GM12872 (cell line): Measurements from ENCODE around the gene KHK.
A peak's percentile ranks its signal among the peaks of the same experiment; 100 is the strongest.

Experiments
- TF ChIP-seq, protein P1 (sequence below): IDR thresholded peaks from 3 replicates; pipeline ENCODE4 v1.5.1; 2011; ENCODE audit warnings: low read depth, mild to moderate bottlenecking, low read length, moderate library complexity; ENCODE audit not compliant: insufficient read depth

Gene KHK

DNA sequence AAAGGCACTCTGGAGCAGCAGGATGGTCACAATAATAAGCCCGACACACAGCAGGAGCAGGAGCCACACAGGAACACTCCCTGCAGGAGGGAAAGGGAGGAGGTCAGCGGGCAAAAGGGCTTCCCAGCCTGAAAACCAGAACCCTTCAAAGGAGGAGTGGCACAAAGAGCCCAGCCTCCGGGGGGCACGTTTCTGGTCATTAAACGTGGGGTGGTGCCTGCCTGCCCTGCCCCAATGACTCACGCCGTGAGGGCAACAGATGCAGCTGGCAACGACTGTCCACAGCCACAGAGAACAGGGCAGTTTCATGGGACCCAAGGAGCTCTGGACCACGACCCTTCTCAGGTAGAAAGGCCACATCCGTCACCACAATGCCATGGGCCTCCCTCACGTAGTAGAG is 44.9 kb downstream of the KHK start:
- TF ChIP-seq, protein P1, sequence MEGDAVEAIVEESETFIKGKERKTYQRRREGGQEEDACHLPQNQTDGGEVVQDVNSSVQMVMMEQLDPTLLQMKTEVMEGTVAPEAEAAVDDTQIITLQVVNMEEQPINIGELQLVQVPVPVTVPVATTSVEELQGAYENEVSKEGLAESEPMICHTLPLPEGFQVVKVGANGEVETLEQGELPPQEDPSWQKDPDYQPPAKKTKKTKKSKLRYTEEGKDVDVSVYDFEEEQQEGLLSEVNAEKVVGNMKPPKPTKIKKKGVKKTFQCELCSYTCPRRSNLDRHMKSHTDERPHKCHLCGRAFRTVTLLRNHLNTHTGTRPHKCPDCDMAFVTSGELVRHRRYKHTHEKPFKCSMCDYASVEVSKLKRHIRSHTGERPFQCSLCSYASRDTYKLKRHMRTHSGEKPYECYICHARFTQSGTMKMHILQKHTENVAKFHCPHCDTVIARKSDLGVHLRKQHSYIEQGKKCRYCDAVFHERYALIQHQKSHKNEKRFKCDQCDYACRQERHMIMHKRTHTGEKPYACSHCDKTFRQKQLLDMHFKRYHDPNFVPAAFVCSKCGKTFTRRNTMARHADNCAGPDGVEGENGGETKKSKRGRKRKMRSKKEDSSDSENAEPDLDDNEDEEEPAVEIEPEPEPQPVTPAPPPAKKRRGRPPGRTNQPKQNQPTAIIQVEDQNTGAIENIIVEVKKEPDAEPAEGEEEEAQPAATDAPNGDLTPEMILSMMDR: no peak

DNA sequence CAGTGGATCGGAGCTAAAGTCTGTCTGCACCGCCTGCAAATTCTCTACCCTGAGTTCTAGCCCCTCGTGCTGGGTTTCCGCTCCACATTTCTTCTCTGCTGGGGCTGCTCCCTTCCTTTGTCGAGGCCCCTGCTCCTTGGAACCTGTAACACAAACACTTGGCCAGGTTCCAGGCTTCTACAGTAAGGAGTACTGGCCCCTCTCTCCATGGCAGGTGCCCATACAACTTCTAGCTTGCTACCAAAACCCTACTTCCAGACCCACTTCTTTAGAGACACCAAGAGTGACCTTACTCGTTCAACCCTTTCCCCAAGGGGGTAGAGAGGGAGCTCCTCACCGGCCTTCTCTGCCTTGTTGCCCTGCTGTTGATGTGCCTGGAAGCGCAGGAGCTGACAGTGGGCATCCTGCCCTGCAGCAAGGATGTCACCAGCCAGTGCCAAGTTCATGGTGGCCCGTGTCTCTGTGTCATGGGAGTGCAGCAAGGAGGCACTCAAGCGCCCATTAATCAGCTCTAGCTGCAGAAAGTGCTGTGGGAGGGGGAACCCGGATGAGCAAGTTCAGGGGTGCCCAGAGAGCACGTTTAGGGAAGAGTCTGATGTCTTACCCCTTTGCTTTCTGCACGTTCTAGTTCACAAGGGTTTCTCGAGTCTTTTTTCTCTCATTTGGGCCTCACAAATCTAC is 46.8 kb downstream of the KHK start:
- TF ChIP-seq, protein P1: no peak

DNA sequence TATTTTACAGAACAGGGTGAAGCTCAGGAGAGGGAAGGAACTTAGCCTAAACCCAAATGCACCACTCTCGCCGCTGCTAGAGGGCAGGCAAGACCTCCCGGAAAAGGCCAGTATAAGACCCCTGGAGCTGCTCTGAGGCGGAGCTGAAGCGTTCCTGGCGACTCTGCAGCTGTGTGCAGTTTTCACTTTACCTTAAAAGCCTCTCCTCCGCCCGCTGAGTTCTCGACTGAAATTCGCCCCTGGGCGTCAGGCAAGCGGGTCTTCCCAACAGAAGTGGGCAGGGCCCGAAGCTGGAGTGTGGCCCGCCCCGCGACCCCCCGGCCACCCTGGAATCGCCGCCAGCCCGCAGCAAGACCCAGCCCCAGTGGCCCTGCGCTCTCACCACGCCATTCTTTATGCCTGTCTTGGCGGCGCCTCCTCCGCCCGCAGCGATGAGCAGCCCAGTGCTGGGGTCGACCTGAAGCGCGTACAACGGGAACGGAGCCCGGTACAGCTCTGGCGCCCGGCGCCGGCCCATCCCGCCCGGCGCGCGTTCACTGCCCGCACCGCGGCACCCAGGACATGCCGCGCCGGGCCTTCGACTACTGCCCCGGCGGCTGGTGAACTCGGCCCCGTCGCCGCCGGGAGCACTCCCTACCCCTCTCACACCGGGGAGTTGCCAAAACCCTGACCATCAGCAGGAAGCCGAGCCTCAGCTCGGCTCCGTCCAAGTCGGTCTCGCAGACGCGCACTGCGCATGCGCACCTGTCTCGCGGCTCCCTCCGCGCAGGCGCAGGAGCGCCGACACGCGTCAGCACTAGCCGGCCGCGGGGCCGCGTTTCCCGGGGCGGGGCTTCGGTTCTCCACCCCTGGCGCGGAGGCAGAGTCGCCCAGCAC is 47.6 kb downstream of the KHK start, which contains the start of gene PREB:
PREB (minus strand) TSS at position 732 of the 876 bp plus-strand sequence; CDS start at position 517, 215 bp downstream.
- TF ChIP-seq, protein P1: peak; percentile 49; the same call in 2 of the 3 replicates

GRCh38 chr2:27134781-27135477 is 48.4 kb downstream of the KHK start:
- TF ChIP-seq, protein P1: no peak

DNA sequence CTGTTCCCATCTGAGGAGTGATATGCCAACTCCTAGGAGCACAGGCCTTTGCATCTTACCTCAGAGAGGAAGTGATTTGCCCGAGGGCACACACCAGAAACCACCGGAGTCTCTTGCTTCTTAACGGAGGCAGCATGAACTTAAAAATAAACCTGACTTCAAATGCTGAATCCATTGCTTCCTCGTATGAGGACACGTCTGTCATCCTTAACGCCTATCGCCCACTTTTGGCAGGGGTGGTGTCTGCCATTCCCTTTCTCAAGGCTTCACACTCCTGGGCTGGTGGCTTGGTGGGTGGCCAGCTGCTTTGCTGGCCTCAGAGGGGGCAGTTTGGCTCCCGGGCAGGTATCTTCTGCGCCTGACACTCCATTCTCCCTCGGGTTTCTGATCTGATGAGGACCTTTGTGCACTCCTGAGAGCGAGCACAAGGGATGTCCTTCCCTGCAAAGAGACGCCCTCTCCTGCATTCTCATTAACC is 48.9 kb downstream of the KHK start:
- TF ChIP-seq, protein P1: no peak

- TF ChIP-seq, protein P1: no peak
Measured at GRCh38 chr2:27136751-27137150, 50.2 kb downstream of the KHK start.
